Measurements from ENCODE around the gene SPTLC2. TPM values are rescaled to one million over a fixed set of nuclear protein-coding genes. Genes with fewer than 3 reads are reported as not detected.
"Not testable (repeated sequence)": the region's sequence is repeated elsewhere in the genome, so short reads cannot be mapped to it uniquely, and the experiment has no call there.

The SPTLC2 gene
- total RNA-seq, 1 donor from 2014 or later, result 44.2 TPM

GRCh38 chr14:77590845-77591485 is 25.5 kb downstream of the SPTLC2 start:
- no peak overlapping the region for H3K4me3 ChIP-seq

GRCh38 chr14:77589099-77589498 is 27.3 kb downstream of the SPTLC2 start:
- Histone ChIP-seq H3K27me3 (no peaks in the 10 kb centered on the region), H3K9me3 (no peaks in the 10 kb centered on the region), H3K4me3 (no peak overlapping the region), H3K36me3 (no peaks in the 10 kb centered on the region), H3K27ac (peak overlapping the region; percentile 0), H3K4me1 (peaks cover 44% of the 10 kb centered on the region)
- peak; percentile 59 for ATAC-seq
- TF ChIP-seq CTCF (IDR thresholded peaks at IDR 0.05), result no peak
- intact Hi-C loops (cut with DNase I), result no loop called here
- no peak for DNase-seq

More at GRCh38 chr14:77590845-77591485, 25.5 kb downstream of the SPTLC2 start:
- H3K36me3 ChIP-seq, result peaks cover 9% of the 10 kb centered on the region
- intact Hi-C loops (cut with DNase I), result no loop called here
- ATAC-seq, result no peak
- H3K27me3 ChIP-seq, result no peaks in the 10 kb centered on the region
- no peak for DNase-seq
- peaks cover 42% of the 10 kb centered on the region for H3K4me1 ChIP-seq
- peak overlapping the region; percentile 21 for H3K27ac ChIP-seq
- TF ChIP-seq CTCF (IDR thresholded peaks at IDR 0.05), result no peak
- no peaks in the 10 kb centered on the region for H3K9me3 ChIP-seq

- intact Hi-C loops (cut with DNase I); H3K27ac ChIP-seq; H3K4me3 ChIP-seq; H3K36me3 ChIP-seq; H3K27me3 ChIP-seq; ATAC-seq; DNase-seq; H3K9me3 ChIP-seq: not testable (repeated sequence)
- H3K4me1 ChIP-seq, result peaks cover 41% of the 10 kb centered on the region
Measured at GRCh38 chr14:77588411-77589025, 27.9 kb downstream of the SPTLC2 start.

GRCh38 chr14:77585385-77585784 is 31.1 kb downstream of the SPTLC2 start:
- H3K27ac ChIP-seq, result no peak overlapping the region
- H3K36me3 ChIP-seq, result no peaks in the 10 kb centered on the region
- no peak for ATAC-seq
- TF ChIP-seq CTCF (IDR thresholded peaks at IDR 0.05), result no peak
- intact Hi-C loops (cut with DNase I), result no loop called here
- no peak overlapping the region for H3K4me3 ChIP-seq
- no peak for DNase-seq
- H3K9me3 ChIP-seq, result no peaks in the 10 kb centered on the region
- H3K4me1 ChIP-seq, result peaks cover 35% of the 10 kb centered on the region
- H3K27me3 ChIP-seq, result no peaks in the 10 kb centered on the region

GRCh38 chr14:77584809-77585208 is 31.6 kb downstream of the SPTLC2 start:
- no peak overlapping the region for H3K4me3 ChIP-seq
- intact Hi-C loops (cut with DNase I), result no loop called here
- TF ChIP-seq CTCF (IDR thresholded peaks at IDR 0.05), result no peak
- no peak for ATAC-seq
- no peak for DNase-seq
- no peaks in the 10 kb centered on the region for H3K36me3 ChIP-seq
- no peaks in the 10 kb centered on the region for H3K9me3 ChIP-seq
- H3K4me1 ChIP-seq, result peaks cover 31% of the 10 kb centered on the region
- H3K27me3 ChIP-seq, result no peaks in the 10 kb centered on the region
- H3K27ac ChIP-seq, result no peak overlapping the region

- DNase-seq, result no peak
- TF ChIP-seq CTCF (IDR thresholded peaks at IDR 0.05), result no peak
- intact Hi-C loops (cut with DNase I), result no loop called here
- H3K36me3 ChIP-seq, result no peaks in the 10 kb centered on the region
- no peaks in the 10 kb centered on the region for H3K9me3 ChIP-seq
- no peaks in the 10 kb centered on the region for H3K27me3 ChIP-seq
- H3K4me1 ChIP-seq, result peaks cover 30% of the 10 kb centered on the region
- H3K27ac ChIP-seq, result no peak overlapping the region
- no peak for ATAC-seq
- no peak overlapping the region for H3K4me3 ChIP-seq
Measured at GRCh38 chr14:77583657-77584056, 32.8 kb downstream of the SPTLC2 start.

Data from upper lobe of right lung (tissue), 1 donor.